RWPE1 (cell line): ENCODE results near the gene VSTM4.

Experiments
- CTCF ChIA-PET: fragments of 350-600 bp; sonication (Branson Sonifier 250); formaldehyde crosslinking; extraction: SDS; loops from one replicate; lab custom pipeline; 2021; lab: Yijun Ruan, JAX
- POLR2A ChIA-PET: fragments of 400-600 bp; formaldehyde crosslinking; extraction: SDS; loops from one replicate; lab custom pipeline; 2020; ENCODE audit warnings: antibody characterized with exemption; ENCODE audit not compliant: low non-redundant PET; lab: Yijun Ruan, JAX
- DNase-seq: peaks from one replicate; pipeline ENCODE4 v3.0.0; 2012; ENCODE audit warnings: low spot score
- H3K27ac ChIP-seq: fragments of 450-650 bp; 2 replicates; pipeline ENCODE4 v1.5.1; 2017
- TF ChIP-seq, protein P1 (sequence below): fragments of 450-650 bp; conservative IDR thresholded peaks from 2 replicates; pipeline ENCODE4 v1.5.1; 2017; ENCODE audit warnings: low read depth, mild to moderate bottlenecking

The VSTM4 gene

GRCh38 chr10:49134327-49134726 is 19.0 kb upstream of the VSTM4 start:
- TF ChIP-seq, protein P1, sequence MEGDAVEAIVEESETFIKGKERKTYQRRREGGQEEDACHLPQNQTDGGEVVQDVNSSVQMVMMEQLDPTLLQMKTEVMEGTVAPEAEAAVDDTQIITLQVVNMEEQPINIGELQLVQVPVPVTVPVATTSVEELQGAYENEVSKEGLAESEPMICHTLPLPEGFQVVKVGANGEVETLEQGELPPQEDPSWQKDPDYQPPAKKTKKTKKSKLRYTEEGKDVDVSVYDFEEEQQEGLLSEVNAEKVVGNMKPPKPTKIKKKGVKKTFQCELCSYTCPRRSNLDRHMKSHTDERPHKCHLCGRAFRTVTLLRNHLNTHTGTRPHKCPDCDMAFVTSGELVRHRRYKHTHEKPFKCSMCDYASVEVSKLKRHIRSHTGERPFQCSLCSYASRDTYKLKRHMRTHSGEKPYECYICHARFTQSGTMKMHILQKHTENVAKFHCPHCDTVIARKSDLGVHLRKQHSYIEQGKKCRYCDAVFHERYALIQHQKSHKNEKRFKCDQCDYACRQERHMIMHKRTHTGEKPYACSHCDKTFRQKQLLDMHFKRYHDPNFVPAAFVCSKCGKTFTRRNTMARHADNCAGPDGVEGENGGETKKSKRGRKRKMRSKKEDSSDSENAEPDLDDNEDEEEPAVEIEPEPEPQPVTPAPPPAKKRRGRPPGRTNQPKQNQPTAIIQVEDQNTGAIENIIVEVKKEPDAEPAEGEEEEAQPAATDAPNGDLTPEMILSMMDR, result no peak
- no peak for DNase-seq
- H3K27ac ChIP-seq, result no peak overlapping the region
- POLR2A ChIA-PET, result no interaction called here
- CTCF ChIA-PET, result no interaction called here

DNA sequence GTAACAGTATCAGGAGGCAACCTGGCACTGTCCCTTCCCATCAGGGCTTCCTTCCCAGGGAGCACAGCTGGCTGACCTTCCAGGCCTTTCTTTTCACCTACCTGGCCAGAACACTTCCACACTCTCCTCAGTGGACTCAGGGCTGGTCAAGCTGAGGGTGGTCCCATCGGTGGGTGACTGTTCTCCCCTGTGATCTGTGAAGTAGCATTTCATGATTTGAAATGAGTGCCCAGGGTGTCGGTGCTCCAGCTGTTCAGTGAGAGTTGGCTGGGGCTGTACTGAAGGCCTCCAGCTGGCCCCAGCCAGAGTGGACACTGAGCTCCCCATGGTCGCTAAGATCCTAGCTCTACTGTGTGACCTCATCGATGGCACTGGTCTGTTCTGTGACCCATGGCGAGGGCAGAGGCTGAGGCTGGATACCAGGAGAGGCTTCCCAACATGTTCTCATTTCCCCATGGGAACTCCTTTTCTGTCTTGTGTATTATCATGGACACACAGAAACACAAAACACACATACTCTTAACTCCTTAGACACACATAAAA is 18.5 kb upstream of the VSTM4 start, which contains the start of gene FAM170B:
TSS of gene FAM170B (minus strand) at position 316 of the 543 bp plus-strand sequence. CDS start at position 213, 103 bp downstream.
- TF ChIP-seq, protein P1, result no peak
- ChIA-PET CTCF (no interaction called here), POLR2A (no interaction called here)
- H3K27ac ChIP-seq, result no peak within 1 kb of the TSS
- DNase-seq, result no peak

DNA sequence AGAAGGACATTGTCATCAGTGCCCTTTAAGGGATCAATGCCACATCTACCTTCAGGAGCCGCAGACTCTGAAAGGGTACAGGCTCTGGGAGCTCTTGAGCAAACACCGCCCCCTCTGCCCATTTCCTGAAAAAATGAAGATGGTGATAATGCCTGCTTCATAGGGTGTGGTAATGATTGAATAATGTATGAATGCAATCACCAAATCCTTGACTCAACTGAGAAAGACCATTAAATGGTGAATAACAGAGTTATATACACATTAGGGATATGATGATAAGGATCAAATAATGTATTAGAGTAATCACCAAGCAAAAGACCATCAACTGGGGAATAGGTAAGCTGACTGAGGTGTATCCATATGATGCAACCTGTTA is 17.0 kb upstream of the VSTM4 start:
- no peak for DNase-seq
- TF ChIP-seq, protein P1, result no peak
- ChIA-PET CTCF (no interaction called here), POLR2A (no interaction called here)
- H3K27ac ChIP-seq, result no peak overlapping the region

DNA sequence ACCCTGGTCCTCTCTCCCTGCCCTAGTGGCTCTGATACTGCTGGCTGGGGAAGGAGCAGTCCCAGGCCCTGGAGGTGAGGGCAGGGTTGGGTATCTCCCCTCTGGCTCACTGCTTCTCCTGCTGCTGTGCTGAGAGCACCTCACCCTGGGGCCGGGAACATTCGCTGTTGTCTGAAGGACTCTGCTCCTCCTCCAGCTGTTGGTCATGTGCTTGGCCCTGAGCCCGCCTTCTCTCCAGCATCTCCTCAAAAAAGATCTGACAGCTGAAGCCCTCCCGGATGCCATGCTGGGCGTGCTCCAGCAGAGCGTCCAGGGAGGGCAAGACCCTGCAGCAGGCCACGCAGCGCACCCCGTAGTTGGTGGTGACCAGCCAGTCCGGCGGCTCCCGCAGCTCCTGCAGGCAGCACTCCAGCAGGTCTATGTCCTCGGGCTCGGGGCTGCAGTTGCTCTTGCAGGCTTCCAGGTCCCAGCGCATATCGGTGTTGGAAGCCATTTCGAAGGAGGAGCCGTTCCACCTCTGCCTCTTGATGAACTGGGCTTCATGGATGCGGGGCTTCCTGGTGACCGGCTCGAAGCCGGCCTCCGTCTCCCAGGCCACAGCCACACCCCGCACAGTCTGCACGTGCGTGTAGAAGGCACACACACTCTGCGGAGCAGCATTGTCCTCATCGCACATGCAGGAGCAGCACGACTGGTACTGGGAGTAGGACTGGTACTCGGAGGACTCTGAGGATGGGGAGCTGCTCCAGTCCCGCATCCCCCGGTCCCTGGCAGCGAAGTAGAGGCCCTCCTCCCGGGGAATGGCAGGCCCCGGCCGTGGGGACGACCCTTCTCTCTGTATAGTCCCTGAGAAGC is 16.4 kb upstream of the VSTM4 start:
- CTCF ChIA-PET, result no interaction called here
- no peak for DNase-seq
- POLR2A ChIA-PET, result no interaction called here
- TF ChIP-seq, protein P1, result no peak
- H3K27ac ChIP-seq, result no peak overlapping the region

GRCh38 chr10:49129376-49129775 is 14.1 kb upstream of the VSTM4 start:
- H3K27ac ChIP-seq, result no peak overlapping the region
- no peak for DNase-seq
- POLR2A ChIA-PET, result no interaction called here
- CTCF ChIA-PET, result no interaction called here
- TF ChIP-seq, protein P1, result no peak

- TF ChIP-seq, protein P1, result no peak
- ChIA-PET CTCF (no interaction called here), POLR2A (no interaction called here)
- no peak for DNase-seq
- no peak overlapping the region for H3K27ac ChIP-seq
Measured at GRCh38 chr10:49128854-49129253, 13.5 kb upstream of the VSTM4 start.
